ENCODE measurements around the gene CDH24.

The CDH24 gene

GRCh38 chr14:23068789-23069412, 11.6 kb upstream of the CDH24 start:
- intact Hi-C loops (cut with DNase I): no loop called here
- peak; percentile 55 to 93 (median 82) for DNase-seq

DNA sequence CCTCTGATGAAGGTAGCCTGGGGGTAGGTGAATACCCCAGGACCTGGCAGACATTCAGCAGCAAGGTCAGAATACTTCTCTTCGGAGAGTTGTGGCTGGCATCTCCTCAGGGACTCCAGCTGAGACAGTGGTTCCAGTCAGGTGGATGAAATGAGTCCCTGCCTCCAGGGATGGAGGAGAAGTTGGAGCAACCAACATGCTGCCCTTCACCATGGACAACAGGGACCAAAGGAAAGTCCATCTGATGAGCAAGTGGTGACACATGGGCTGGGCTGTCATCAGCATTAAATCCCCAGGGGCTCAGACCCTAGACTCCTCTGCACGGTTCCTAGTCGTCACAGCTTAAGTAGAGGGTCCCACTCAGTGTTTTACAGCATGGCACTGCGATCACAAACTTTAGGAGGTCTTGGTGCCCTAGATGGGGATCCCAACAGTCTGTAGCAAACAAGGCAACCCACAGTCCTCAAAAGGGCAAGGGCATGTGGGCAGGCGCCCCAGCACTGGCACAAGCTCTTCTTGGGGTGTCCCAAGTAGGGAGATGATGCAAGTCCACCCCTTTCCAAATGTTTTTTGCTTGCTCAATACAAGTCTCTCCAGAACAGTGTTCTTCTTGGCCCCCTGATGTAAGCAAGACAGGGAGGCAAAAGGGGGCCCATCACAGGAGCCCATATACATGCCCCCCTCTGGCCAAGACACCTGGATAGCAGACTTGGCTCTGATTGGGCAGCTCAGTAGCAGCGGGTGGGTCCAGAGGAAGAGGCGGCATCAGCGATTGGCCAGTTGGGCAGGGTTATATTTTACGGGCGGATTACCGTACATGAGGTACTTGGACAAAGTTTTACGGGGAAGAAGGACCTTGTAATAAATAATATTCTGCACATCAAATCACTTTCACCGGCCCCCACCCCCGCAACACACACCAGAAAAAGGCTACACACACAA, 10.8 kb upstream of the CDH24 start:
- intact Hi-C loops (cut with DNase I): no loop called here
- peak in 2 of 42 donors; percentile 7 to 11 for DNase-seq

DNA sequence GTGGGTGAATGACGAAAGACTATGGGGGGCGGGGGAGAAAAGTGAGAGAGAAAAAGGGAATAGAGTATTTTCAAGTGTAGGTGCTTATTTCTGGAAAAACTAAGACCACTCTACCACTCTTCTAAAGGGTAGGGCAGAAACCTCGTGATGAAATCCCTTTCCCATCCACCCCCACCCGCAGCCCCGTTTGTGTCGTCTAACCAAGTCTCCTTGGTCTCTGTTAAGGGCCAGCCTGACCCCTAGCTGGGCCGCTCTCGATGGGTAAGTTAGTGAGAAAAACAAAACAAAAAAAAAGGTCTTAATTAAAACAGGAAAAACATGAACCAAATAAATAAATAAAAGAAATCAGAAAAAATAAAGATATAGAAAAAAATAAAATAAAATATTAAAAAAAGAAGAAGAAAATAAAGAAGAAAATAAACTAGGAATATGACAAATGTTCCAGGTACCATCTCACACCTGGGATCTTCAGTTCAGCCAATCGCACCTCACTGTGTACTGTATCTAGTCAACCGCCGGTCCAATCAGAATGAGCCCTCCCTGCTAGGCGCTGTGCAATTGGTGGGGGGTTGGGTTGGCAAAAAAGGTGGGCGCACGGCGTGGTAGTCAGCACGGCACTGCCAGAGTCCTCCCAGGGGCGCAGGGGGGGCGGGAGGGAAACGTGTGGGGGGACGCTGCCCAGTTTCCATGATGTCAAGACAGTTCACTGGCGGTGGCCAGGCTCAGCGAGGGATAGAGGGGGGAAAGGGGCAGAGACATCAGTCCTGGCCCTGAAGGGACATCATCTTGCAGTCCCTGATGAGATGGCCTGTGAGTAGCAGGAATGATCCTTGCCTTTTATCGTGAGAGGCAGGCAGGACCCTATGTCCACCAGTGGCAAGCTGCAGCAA, 9.8 kb upstream of the CDH24 start:
- peak in 3 of 42 donors; percentile 11 to 41 (median 13) for DNase-seq
- intact Hi-C loops (cut with DNase I): no loop called here

GRCh38 chr14:23066368-23066767, 9.0 kb upstream of the CDH24 start:
- intact Hi-C loops (cut with DNase I): no loop called here
- peak in 2 of 42 donors; percentile 4 to 14 for DNase-seq

DNA sequence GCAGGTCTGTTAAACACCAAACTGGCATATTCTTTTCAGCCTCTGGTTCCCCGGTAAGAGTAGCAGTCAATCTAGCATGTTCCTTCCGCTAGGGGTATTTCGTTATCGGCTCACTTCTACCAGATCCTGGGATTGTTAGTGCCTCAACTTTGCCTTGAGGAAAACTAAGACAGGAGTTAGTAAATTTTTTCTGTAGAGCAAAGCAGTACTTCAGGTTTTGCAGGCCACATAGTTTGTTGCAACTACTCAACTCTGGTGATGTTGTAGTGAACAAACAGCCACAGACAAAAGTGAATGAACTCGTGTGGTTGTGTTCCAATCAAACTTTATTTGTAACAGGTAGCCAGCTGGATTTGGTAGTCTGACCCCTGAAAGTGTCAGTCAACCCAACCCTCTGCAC, 6.3 kb upstream of the CDH24 start:
- DNase-seq: peak in 1 of 42 donors; percentile 3

DNA sequence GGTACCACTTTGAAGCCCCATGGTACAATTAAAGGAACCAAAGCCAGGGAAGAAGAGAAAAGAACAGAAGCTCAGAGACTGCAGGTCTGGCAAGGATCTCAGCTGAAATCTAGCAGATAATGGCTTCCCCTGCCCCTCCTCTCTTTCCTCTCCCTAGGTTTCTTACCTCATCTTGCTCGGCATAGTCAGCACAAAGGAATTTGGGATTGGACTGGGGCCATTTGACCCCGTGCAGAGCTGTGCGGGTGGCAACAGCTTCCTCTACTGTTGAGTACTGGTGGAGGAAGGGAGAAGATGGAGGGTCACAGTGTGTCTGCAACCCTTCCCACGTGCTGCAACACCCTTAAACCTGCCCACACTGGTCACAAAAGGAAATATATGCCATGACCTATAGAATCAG, 4.7 kb upstream of the CDH24 start:
- DNase-seq: no peak
- intact Hi-C loops (cut with DNase I): no loop called here

More for the DNA sequence above, 6.3 kb upstream of the CDH24 start:
- intact Hi-C loops (cut with DNase I): no loop called here

- no peak for DNase-seq
- intact Hi-C loops (cut with DNase I): no loop called here
These were observed 3.4 kb upstream of the CDH24 start for GRCh38 chr14:23060536-23061260.

GRCh38 chr14:23058654-23059504, 1.6 kb upstream of the CDH24 start:
- DNase-seq: peak in 1 of 42 donors; percentile 10
- intact Hi-C loops (cut with DNase I): no loop called here

- peak; percentile 81 to 97 (median 91) for DNase-seq
- intact Hi-C loops (cut with DNase I): loop anchor here (2.0 kb wide), 1 partner anchor 71 kb away; no protein-coding TSS in a partner anchor
These were observed 685 bp upstream of the CDH24 start for GRCh38 chr14:23057757-23058653.

DNA sequence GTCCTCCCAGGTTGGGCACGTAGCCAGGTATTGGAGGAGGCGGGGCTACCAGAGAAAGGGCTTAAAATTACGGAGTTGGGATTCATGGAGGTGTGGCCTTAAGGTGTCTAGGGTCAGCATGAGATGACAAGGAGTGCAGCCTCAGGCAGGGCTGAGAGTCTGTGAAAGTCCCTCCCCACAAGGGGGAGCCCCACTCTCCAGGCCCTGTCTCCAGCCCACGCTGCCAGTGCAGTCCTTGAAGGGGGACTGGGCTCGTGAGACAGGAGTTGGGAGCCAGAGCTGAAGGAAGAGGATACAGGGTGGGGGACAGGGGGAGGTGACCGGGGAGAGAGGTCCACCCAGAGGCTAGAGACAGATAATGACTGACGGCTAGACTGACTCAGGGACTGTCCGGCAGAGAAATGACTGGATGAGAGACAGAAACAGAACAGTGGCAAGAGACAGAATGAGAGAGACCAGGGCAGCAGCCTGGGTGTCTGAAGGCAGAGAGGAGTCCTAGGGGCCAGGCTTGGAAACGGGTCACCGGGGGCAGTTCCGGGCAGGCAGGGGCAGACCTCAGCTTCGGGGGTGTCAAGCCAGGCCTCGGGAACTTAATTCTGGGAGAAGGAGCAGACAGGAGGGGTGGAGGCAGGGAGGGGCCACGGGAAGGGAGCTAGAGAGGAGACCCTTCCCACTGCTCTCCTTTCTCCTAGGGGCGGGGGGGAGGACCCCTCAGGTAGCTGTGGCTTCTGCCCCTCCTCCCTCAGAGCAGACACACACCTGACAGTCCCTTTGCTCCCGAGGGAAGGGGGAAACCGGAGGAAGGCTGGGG, 970 bp downstream of the CDH24 start:
- intact Hi-C loops (cut with DNase I): loop anchor here (2.0 kb wide), 1 partner anchor 70 kb away; no protein-coding TSS in a partner anchor
- DNase-seq: peak in 40 of 42 donors; percentile 39 to 83 (median 62)

DNA sequence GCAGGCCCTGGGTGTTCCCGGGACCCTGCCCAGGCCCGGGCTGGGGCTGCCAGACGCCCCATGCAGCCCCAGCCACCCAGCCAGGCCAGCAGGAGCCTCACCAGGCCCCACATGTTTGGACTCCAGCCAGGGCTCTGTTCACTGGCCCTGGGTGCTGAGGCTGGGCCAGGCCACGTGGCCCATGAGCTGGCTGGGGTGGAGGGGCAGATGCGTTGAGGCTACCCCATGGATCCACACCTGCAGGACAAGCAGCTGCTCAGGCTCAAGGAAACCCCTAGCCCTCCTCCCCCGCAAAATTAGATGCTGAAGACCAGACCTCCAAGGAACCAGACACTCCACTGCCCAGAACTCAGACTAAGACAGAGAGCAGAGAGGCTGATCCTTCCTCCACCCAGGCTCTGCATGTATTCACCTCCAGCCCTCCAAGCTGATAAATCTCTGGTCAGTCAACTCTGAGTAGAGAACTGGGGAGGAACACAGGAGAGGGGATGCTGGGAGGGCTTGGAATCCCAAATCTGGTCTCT, 1.6 kb downstream of the CDH24 start:
- intact Hi-C loops (cut with DNase I): loop anchor here (2.0 kb wide), 1 partner anchor 69 kb away; no protein-coding TSS in a partner anchor
- peak in 35 of 42 donors; percentile 26 to 86 (median 57) for DNase-seq

DNA sequence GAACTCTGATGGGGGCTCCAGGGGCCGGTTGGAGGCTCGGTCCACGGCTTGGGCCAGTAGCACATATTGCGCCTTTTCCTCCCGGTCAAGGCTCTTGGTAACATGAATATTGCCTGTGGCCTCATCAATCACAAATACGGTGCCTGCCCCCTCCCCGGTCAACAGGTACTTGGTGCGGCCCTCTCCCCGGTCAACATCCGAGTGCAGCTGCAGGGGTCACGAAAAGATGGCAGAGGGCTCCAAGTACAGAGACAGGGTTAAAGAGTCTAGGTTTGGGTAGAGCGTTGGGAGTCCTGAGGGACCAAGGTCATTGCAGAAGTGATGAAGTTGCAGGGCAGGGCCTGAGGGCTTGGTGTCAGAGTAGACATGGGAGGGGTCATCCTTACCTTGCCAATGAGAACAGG, 2.2 kb downstream of the CDH24 start:
- intact Hi-C loops (cut with DNase I): no loop called here
- DNase-seq: peak in 1 of 42 donors; percentile 4

DNA sequence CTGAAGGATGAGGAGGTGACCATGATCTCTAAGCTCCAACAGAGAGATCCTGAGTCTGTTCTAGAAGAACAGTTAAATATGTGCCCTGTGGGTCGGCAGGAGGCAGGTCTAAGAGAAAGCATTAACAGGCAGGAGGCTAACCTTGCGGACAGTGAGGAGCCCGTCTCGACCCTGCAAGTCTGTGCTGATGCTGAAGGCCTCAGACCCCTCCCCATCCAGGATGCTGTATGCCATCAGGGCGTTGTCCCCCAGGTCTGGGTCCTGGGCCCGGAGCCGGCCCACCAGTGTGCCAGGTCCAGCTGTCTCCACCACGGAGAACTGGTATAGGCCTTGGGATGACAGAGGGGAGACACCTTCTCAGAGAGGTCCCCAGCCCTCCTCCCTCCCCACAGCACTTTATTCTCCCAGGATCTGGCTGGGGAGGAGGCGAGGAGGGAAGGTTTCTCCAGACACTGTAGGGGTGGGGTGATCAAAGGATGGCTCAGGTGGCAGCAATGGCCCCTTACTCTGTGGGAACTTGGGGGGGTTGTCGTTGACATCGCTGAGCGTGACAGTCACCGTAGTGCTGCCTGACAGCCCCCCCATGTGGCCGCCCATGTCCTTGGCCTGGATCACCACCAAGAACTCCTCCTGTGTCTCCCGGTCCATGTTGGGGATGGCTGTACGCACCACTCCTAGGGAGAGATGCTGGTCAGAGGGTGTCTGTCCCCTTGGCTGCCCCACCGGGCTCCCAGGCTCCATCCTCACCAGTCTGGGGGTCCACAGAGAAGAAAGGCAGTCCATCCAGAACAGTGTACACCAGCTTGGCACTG, 3.1 kb downstream of the CDH24 start:
- DNase-seq: peak in 26 of 42 donors; percentile 29 to 74 (median 50)
- intact Hi-C loops (cut with DNase I): no loop called here

GRCh38 chr14:23053426-23053825, 3.9 kb downstream of the CDH24 start:
- intact Hi-C loops (cut with DNase I): no loop called here
- DNase-seq: no peak

GRCh38 chr14:23052671-23053070, 4.6 kb downstream of the CDH24 start:
- DNase-seq: no peak
- intact Hi-C loops (cut with DNase I): no loop called here

All from head of caudate nucleus (tissue), 42 donors.